NCI-H2227 (cell line): ENCODE data around the gene SGTA.

Source experiments
- DNase-seq: peaks from one replicate; lab custom pipeline; 2025; ENCODE audit not compliant: unreplicated experiment; lab: John Stamatoyannopoulos, UW

SGTA gene

DNA sequence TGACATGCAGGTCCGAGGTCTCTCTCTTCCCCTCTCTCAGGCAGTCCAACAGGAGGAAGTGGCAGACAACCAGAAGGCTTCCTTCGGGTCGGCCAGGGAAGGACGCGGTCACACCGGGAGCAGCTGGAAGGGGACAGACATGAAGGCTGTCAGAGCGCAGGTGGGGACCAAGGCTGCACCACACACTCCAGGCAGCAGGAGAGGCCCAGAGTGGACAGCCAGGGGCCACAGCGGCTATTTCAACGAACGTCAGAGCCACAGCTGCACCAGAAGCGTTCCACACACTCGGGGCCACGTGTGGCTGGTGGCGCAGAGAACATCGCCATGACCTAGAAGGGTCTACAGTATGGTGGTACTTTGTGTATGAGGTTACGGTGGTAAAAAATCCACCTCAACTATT is 27.3 kb downstream of the SGTA start:
- no peak for DNase-seq

- no peak for DNase-seq
These were observed 27.7 kb downstream of the SGTA start for GRCh38 chr19:2755448-2755705.

GRCh38 chr19:2754659-2755447 is 28.2 kb downstream of the SGTA start:
- DNase-seq, result no peak

GRCh38 chr19:2751438-2751830 is 31.6 kb downstream of the SGTA start:
- no peak for DNase-seq

- DNase-seq, result no peak
These were observed 32.1 kb downstream of the SGTA start for GRCh38 chr19:2750808-2751437.

- DNase-seq, result no peak
These were observed 35.7 kb downstream of the SGTA start for GRCh38 chr19:2747349-2747748.

- DNase-seq, result no peak
These were observed 39.0 kb downstream of the SGTA start for GRCh38 chr19:2744113-2744512.

DNA sequence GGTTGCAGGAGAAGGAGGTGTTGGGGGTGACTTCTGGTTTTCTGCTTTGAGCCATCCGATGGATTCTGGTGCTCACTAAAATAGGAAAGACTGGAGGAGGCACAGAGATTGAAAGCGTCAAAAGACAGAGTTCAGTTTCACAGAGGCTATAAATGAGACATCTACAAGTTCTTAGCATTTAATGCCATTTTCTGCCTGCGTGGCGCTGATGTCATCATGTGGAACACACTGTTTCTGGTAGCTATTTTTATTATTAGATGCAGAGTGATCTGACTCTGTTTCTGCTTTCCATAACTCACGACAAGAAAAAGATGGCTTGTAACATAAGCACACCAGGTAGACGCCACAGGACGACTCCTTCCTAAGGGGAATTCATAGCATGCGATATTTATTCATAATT is 40.0 kb downstream of the SGTA start:
- DNase-seq, result no peak

GRCh38 chr19:2740314-2740656 is 42.8 kb downstream of the SGTA start:
- no peak for DNase-seq

DNA sequence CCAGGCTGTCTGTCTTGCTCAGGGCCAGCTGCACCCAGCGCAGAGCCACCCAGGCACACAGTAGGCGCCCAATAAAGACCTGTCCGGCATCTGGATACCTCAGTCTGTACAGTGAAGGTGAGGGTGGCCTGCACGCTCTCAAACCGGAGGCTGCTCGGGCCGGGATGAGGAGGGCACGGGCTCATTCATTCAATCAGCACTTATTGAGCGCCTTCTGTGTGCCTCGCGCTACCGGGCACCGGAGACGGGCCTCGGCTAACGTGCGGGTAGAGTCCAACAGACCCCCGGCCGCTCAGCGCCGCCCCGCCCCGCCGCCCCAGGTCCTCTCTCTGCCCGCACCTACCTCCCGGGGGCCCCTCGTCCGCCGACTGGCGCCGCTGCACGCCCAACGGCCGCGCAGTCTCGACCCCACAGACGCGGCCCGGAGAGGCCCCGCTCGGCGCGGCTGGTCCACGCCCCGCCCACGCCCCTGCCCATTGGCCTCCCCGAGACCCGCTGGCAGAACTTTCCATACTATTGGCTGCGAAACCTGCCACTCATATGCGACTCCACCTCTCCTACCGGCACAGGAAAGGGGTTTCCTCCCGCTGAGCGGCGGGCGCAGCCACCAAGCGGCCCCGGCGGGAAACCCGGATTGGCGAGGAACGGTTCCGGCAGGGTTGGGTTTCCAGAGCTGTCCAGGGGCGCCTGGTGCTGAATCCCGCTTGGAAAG is 43.3 kb downstream of the SGTA start, which contains the start of gene SLC39A3:
SLC39A3 (minus strand) TSS at position 416 of the 712 bp plus-strand sequence. CDS start 2,760 bp downstream, outside the sequence.
- DNase-seq, result peak; percentile 96

- no peak for DNase-seq
These were observed 46.4 kb downstream of the SGTA start for GRCh38 chr19:2736550-2737190.

DNA sequence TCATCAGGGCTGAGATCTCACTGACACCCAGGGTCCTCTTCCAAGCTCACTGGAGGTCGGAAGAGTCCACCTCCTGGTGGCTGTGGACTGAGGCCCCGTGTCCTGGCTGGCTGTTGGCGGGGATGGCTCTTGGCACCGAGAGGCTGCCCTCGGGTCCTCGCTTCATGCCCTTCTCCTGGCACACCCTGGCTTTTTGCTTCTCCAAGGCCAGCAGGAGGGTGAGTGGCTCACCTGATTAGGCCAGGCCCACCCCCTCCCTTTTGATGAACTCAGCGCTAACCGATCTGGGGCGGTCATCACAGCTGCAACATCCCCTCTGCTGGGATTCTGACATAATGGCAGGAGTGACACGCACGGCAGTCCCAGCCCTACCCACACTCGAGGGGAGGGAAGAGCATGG is 47.7 kb downstream of the SGTA start:
- no peak for DNase-seq

- no peak for DNase-seq
These were observed 48.3 kb downstream of the SGTA start for GRCh38 chr19:2734589-2735288.

GRCh38 chr19:2733930-2734588 is 49.0 kb downstream of the SGTA start:
- DNase-seq, result peak; percentile 52

DNA sequence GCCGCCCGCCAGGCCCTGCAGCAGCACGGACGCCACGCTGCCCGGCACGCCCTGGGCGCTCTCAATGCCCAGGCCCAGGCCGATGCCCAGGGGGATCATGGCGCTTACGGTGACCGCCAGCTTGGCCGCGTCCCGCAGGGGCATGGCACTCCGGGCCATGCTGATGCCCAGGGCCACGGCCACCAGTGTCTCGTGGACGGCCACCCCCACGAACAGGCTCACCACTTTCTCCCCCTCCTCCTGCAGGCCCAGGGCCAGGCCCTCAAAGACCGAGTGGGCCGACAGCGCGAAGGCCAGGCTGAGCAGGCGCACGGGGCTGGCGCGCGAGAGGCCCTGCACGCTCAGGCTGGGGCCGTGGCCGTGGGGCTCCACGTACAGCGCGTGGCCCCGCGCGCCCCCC is 50.2 kb downstream of the SGTA start:
- no peak for DNase-seq

GRCh38 chr19:2732157-2732725 is 50.8 kb downstream of the SGTA start:
- DNase-seq, result no peak

- DNase-seq, result no peak
These were observed 51.7 kb downstream of the SGTA start for GRCh38 chr19:2731181-2731995.

DNA sequence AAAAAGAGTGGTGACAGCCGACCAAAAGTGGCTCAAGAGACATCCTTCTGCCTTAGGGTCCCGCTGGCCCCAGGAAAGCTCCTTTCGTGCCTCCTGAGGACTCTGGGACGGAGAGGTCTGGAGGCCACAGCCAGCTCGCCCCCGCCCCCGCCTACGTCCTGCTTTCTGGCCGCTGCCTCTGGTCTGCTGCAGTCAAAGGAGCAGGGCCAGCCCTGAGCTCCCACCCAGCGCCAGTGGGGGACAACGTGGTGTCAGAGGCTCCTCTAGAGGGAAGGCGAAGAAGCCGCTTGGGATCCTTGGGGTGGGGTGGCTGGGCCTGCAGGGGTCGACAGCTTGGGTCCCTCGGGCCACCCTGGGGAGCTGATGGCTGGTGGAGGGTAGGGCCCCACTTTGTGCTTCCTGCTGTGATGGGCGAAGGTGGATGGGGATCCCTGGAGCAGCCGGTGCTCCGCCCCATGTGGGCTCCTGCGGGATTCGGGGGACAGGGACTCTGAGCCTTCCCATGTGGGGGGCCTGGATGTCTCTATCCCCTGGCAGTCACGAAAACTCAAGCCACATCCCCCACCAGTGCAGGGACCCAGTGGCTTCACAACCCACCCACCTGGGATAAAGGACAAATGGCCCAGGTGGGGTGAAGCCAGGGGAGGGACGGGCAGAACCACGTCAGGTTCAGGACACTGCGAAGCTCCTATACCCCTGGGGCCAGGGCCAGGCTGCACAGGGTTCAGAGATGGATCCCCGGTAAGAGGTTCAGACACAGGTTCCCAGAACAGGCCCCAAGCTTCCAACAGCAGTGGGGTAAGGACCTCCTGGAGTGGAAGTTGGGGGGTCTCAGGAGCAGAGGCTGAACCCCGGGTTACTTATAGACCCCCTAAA is 52.9 kb downstream of the SGTA start:
- no peak for DNase-seq
